ENCODE measurements around the gene LPCAT3. TPM values are rescaled to one million over a fixed set of nuclear protein-coding genes. Genes with fewer than 3 reads are reported as not detected.
A peak's percentile ranks its signal among the peaks of the same experiment; 100 is the strongest.

Gene LPCAT3
- total and polyA plus RNA-seq, 2 of the 13 experiments (the other 11 are each of a cell fraction or from before 2014, with no cell fraction given), result 44.5 to 64.3 TPM

DNA sequence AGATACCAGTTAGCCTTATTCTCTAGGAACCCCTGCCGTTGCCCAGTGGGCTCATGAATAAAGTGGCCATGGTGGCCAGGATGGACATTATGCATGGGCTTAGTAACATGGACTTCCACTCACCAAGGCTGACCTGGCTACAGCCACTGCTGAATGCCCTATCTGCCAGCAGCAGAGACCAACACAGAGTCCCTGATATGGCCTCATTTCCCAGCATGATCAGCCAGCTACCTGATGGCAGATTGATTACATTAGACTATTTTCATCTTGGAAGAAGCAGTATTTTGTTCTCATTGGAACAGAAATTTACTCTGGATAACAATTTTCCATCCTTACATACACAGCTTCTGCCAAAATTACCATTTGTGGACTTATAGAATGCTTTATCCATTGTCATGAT is 16.2 kb upstream of the LPCAT3 start (continued):
- TF ChIP-seq, protein P1, sequence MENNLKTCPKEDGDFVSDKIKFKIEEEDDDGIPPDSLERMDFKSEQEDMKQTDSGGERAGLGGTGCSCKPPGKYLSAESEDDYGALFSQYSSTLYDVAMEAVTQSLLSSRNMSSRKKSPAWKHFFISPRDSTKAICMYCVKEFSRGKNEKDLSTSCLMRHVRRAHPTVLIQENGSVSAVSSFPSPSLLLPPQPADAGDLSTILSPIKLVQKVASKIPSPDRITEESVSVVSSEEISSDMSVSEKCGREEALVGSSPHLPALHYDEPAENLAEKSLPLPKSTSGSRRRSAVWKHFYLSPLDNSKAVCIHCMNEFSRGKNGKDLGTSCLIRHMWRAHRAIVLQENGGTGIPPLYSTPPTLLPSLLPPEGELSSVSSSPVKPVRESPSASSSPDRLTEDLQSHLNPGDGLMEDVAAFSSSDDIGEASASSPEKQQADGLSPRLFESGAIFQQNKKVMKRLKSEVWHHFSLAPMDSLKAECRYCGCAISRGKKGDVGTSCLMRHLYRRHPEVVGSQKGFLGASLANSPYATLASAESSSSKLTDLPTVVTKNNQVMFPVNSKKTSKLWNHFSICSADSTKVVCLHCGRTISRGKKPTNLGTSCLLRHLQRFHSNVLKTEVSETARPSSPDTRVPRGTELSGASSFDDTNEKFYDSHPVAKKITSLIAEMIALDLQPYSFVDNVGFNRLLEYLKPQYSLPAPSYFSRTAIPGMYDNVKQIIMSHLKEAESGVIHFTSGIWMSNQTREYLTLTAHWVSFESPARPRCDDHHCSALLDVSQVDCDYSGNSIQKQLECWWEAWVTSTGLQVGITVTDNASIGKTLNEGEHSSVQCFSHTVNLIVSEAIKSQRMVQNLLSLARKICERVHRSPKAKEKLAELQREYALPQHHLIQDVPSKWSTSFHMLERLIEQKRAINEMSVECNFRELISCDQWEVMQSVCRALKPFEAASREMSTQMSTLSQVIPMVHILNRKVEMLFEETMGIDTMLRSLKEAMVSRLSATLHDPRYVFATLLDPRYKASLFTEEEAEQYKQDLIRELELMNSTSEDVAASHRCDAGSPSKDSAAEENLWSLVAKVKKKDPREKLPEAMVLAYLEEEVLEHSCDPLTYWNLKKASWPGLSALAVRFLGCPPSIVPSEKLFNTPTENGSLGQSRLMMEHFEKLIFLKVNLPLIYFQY (CRISPR knock-in tag; IDR thresholded peaks at IDR 0.05; ENCODE audit: borderline replicate concordance), result no peak
- TF ChIP-seq SRSF9 (IDR thresholded peaks at IDR 0.05; ENCODE audit: borderline replicate concordance, insufficient read depth, low read depth, low read length, poor library complexity, severe bottlenecking), result no peak
- TF ChIP-seq SRY (CRISPR knock-in tag; IDR thresholded peaks at IDR 0.05), result no peak
- TF ChIP-seq PPARG (CRISPR knock-in tag; conservative IDR thresholded peaks at IDR 0.05), result no peak
- TF ChIP-seq FOXK1 (CRISPR knock-in tag; IDR thresholded peaks at IDR 0.05; ENCODE audit: borderline replicate concordance, low read depth), result no peak
- TF ChIP-seq, protein P2, sequence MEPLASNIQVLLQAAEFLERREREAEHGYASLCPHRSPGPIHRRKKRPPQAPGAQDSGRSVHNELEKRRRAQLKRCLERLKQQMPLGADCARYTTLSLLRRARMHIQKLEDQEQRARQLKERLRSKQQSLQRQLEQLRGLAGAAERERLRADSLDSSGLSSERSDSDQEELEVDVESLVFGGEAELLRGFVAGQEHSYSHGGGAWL (CRISPR knock-in tag; IDR thresholded peaks at IDR 0.05), result no peak

DNA sequence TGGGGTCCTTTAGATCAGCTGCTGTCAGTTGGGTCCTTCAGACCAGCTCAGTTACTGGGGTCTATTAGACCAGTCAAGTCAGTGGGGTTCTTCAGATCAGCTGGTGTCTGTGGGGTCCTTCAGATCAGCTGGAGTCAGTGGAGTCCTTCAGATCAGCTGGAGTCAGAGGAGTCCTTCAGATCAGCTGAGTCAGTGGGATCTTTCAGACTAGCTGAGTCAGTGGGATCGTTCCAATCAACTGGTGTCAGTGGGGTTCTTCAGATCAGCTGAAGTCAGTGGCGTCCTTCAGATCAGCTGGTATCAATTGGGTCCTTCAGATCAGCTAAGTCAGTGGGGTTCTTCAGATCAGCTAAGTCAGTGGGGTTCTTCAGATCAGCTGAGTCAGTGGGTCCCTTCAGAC is 14.7 kb upstream of the LPCAT3 start:
- in situ Hi-C loops (cut with HindIII; ENCODE audit: extremely low pct_ligation_motif_present, low pct_unique_long_range_greater_than_20kb), result no loop called here
- DNase-seq (ENCODE audit: low spot score) (no peak), ATAC-seq (no peak), FAIRE-seq (no peak)
- Histone ChIP-seq H3K4me1 (ENCODE audit: insufficient read depth, low read length) (peaks cover 11% of the 10 kb centered on the region; the same call in 1 of the 2 replicates), H3K9me3 (ENCODE audit: low read length) (no peaks in the 10 kb centered on the region), H3K9ac (ENCODE audit: insufficient read depth, low read depth, low read length) (no peak overlapping the region), H3K27me3 (ENCODE audit: control insufficient read depth in 1 of 2, insufficient read depth in 2 of 2, low read length in 2 of 2) (no peaks in the 10 kb centered on the region), H2AFZ (ENCODE audit: low read length) (no peak overlapping the region), H3K4me3 (replicated peaks in 1 of 3; ENCODE audit: insufficient read depth in 1 of 3, low read depth in 2 of 3, low read length in 3 of 3) (no peak overlapping the region), H4K20me1 (ENCODE audit: insufficient read depth, low read length) (no peaks in the 10 kb centered on the region), H3K4me2 (ENCODE audit: low read depth, low read length) (no peak overlapping the region), H3K79me2 (ENCODE audit: insufficient read depth, low read length) (no peaks in the 10 kb centered on the region), H3K36me3 (replicated peaks in 1 of 2; ENCODE audit: control insufficient read depth in 1 of 2, insufficient read depth in 2 of 2, low read length in 2 of 2) (no peaks in the 10 kb centered on the region), H3K27ac (ENCODE audit: extremely low read length, insufficient read depth, low read length) (no peak overlapping the region)
- WGBS (ENCODE audit: low lambda C conversion rate), result 0% methylated on average over 2 of the region's 2 CpGs
- no TSS peak for BruUV-seq (replicated peaks)
- CTCF ChIA-PET (ENCODE audit: low intra/inter-chr PET ratio, low total read pairs), result no interaction called here
- intact Hi-C loops (cut with micrococcal nuclease; ENCODE audit: unreplicated experiment), result no loop called here
- TF ChIP-seq, protein P3, sequence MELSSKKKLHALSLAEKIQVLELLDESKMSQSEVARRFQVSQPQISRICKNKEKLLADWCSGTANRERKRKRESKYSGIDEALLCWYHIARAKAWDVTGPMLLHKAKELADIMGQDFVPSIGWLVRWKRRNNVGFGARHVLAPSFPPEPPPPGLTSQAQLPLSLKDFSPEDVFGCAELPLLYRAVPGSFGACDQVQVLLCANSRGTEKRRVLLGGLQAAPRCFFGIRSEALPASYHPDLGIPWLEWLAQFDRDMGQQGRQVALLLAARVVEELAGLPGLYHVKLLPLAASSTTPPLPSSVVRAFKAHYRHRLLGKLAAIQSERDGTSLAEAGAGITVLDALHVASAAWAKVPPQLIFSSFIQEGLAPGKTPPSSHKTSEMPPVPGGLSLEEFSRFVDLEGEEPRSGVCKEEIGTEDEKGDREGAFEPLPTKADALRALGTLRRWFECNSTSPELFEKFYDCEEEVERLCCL (CRISPR knock-in tag; IDR thresholded peaks at IDR 0.05; ENCODE audit: borderline replicate concordance), result no peak
- TF ChIP-seq MAFK (conservative IDR thresholded peaks at IDR 0.05 in 1 of 2, IDR thresholded peaks at IDR 0.05 in 1 of 2; ENCODE audit: low read length in 2 of 2), result peak in 1 of 2 experiments; percentile 17; a peak in 1 of 4 replicates
- POLR2A ChIA-PET, result interaction anchor here (0.9 to 1.7 kb wide), 4 partner anchors 10 to 75 kb away, joined by 3 to 6 read pairs (median 4); partner anchors contain the start of gene C1S

Measured in HepG2 (cell line).